GM19240 (cell line): ENCODE results near the gene SPG21.

Source experiments
- DNase-seq: peaks from one replicate; pipeline ENCODE4 v3.0.0; 2011; ENCODE audit warnings: low spot score; ENCODE audit not compliant: insufficient read length

SPG21 gene

DNA sequence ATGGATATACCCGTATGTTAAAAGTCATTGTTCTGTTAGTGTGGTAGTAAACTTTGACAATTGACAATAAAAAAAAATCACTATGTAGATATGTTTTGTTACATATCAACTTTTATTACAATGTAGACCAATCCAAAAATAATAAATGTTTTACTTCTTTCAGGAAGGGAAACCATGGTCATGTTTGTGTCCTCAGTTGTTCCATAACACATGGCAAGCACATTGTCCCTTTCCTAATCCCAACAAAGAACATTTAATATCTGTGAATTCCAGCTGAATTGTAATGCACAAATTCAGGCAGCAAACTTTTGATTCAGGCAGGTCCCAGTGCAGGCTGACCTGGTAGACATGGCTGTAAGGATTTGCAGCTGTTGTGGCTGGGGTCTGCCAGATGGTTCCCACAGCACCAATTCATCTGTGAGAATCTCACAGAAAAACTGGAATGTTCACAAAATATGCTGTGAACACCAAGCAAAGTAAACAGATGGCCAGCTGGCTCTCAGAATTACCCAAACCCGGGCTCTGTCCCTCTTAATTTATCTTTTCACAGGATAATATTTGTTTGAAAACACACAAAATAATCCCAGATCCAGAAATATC is 1.9 kb upstream of the SPG21 start:
- DNase-seq: no peak

DNA sequence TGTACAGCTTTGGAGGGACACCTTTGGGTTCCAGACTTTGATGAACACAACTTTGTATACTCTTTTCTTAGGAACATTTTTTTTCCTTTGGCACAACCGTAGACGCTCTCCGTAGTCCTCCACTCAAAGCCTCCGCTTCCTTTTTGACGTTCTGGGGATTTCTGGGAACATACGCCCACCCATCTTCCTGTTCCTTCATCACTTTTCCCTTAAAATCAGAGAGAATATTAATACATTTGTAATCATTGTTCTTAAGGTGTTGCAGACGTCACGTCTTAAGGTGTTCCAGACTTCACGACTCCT is 405 bp upstream of the SPG21 start:
- no peak for DNase-seq

DNA sequence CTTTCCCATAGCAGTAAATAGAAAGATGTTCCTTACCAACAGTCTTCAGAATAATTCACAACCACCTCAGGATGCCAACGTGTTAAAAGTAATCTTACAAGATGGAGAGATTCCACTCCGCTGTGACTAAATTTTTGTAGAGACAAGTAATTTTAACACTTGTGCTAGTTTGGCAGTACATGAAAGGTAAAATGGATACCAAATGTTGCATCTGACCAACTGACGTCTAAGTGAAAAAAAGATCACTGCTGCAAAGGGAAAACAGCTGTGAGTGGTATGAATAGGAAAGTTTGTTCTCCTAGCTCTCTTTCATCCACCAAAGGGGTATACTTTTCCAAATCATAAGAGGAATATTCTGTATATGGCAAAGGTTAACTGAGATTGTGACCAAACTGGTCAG is 2.6 kb downstream of the SPG21 start:
- no peak for DNase-seq

DNA sequence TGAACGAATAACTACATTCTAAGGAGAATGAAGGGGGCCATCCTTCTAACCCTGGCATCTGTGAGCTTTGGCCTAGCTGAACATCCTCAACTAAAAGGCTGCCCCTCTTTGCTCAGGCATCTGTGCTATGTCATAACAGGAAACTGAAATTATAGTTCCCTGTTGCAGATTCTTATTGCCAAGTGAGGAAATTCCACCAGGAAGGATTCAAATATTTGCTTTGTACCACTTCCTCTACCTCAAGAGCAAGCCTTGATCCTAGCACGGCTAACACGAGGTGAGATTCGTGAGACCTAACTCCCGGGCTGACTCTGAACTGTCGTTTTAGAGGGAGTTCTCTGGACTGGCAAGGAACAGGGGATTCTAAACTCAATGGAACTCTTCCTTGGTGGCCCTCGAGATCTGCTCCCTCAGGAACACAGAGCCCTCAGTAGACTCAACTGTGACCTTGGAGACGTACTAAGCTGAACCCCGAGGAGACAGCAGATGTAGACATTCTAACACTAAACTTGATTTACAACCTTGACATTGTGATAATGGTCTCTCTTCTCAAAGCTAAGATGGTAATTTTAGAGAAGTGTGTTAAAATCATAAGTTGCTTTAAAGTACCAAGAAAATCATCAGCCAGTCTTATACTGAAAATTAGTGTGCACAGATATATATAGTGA is 4.2 kb downstream of the SPG21 start:
- DNase-seq: no peak

DNA sequence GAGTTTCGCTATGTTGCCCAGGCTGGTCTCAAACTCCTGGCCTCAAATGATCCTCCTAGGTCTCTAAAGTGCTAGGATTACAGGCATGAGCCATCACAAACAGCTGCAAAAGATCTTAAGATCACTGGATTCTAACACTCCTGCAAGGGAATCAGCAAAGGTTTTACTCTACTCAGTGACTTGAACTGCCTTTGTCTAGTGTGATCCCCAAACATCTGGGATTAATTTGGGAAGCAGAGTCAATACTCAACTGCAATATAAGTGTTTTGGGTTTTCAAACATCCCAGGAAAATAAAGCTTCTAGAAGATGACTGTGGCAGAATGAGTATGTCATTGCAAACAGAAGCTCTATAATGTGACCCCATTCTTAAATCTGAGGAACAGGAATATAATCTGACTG is 7.2 kb downstream of the SPG21 start:
- no peak for DNase-seq

DNA sequence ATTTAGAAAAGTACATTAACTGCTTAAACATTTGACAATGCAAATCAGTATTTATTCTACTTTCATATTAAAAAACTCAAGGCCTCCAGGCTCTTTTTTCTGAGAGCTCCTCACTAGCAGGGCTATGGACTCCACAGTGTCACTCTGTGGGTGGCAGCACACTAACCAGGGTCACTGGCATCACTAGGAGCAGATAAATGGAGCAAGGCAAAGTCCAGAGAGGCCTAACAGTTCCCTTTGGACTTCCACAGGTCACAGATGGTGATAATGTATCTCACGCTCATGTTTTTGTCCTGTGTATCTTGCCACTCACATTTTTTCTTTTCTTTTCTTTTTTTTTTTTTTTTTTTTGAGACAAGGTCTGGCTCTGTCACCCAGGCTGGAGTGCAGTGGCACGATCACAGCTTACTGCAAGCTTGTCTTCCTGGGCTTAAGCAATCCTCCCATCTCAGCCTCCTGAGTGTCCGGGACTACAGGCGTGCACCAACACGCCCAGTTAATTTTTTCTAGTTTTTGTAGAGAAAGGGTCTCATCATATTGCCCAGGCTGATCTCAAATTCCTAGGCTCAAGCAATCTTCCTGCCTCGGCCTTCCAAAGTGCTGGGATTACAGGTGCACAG is 7.8 kb downstream of the SPG21 start:
- no peak for DNase-seq

DNA sequence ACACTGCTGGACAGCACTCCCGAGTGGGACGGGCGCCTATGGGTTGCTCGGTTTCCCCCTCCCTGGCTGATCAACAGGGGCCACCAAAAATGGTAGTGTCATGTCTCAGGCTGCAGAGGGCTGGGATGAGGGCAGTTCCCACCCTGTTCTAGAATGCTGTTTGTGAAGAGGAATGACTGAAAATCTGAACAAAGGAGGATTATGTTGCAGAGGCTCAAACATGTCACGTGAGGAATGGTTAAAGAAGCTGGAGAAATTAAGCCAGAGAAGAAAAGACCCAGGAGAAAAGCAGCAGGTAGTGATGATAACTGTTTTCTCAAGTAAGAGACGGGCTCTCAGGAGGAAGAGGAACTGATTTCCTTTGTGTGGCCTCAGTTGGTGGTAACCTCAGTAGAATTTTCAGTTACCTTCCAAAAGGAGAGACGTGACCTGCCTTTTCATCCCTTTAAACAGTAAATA is 10.4 kb downstream of the SPG21 start:
- DNase-seq: no peak

DNA sequence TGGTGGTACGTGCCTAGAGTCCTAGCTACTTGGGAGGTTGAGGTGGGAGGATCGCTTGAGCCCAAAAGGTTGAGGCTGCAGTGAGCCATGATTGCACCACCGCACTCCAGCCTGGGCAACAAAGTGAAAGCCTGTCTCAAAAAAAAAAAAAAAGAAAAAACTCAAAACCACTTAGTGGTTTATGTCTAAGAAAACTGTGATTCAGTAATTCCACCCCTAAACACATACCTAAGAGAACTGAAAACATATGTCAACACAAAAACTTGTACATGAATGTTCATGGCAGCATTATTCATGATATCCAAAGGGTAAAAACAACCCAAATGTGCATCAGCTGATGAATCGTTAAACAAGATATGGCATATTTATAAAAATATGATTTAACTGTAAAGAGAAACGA is 14.3 kb downstream of the SPG21 start:
- DNase-seq: no peak

DNA sequence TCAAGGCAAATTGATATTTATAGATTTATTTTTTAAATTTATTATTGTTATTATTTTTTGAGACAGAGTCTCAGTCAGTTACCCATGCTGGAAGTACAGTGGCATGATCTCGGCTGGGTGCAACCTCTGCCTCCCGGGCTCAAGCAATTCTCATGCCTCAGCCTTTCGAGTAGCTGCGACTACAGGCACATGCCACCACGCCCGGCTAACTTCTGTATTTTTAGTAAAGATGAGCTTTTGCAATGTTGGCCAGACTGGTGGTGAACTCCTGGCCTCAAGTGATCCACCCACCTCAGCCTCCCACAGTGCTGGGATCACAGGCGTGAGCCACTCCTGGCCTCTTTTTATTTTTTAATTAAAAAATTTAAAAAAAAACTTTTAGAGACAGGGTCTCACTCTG is 19.0 kb downstream of the SPG21 start:
- DNase-seq: no peak

DNA sequence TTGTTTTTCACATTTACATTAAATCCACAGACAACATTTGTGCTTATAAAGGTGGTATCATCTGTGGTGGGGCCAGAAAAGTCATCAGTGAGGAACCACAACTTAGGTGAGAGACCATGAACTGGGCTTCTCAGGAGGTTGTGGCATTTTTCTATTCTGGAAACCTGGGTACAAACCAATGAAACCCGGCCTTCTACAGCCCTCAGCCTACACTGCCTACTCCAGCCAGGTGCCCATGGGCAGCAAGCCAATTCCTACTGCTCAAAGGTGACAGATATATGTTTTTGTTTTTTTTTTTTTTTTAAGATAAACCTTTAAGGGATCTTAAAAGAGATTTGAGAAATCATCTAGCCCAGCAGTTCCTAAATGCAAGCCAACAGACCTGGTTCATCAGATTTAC is 20.3 kb downstream of the SPG21 start:
- DNase-seq: no peak

DNA sequence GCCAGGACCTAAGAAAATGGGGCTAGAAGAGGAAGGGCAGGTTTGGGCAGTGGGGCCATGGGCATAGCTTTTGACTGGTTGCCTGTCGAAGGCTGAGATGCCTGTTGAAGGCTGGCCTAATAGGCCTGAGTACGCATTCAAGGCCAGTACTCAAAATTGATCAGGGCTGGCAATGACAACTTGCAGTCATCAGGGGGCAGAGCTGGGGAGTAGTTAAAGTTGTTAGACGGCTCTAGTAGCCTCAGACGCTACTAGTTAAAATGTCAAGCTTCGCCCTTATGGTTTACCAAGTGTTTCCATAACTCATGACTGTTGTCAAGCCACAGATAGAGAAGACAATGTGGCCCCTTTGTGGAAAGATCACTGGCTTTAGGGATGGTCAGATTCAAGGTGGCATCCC is 28.7 kb downstream of the SPG21 start:
- no peak for DNase-seq

DNA sequence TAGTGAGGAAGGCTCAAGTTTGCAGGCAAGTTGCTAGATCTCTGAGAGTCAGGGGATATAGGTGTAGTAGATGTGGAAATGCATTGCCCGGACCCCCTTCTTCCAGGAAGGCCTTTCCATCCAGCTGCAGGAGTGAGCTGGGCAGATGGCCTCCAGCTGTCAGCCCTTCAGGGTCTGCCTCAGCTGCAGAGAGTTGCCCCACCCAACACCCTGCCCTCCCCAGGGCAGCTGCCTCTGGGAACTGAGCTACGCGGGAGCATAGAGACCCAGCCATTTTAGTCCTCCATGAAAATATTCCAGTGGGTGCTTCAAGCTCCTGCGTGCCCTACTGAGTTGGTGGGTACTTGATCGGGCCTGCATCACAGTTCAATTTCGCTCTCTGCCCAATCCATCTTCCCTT is 29.6 kb downstream of the SPG21 start:
- DNase-seq: no peak

DNA sequence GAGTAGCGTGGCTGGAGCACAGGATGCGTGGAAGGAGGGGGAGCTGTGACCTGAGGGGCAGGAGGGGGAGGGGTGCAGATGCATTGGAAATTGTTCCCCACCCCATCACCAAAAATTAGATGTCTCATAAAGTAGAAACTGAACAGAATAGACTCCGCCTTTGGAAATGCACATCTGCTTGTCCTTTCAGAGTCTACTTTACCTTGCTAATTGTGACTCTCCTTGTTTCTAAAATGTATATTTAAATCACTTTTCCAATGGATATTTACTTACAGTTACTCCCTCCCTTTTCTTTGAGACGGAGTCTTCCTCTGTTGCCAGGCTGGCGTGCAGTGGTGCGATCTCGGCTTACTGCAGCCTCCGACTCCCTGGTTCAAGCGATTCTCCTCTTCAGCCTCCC is 30.6 kb downstream of the SPG21 start:
- no peak for DNase-seq

DNA sequence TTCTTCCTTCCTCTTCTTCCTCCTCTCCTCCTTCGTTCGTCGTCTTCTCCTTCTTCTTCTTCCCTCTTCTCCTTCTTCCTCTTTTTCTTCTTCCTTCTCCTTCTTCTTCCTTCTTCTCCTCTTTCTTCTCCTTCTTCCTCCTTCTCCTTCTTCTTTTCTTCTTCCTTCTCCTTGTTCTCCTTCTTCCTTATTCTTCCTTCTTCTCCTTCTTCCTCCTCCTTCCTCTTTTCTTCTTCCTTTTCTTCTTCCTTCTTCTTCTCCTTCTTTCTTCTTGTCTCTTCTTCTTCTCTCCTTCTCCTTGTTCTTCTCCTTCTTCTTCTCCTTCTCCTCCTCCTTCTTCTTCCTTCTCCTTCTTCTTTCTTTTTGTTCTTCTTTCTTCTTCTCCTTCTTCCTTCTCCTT is 35.3 kb downstream of the SPG21 start:
- DNase-seq: no peak

DNA sequence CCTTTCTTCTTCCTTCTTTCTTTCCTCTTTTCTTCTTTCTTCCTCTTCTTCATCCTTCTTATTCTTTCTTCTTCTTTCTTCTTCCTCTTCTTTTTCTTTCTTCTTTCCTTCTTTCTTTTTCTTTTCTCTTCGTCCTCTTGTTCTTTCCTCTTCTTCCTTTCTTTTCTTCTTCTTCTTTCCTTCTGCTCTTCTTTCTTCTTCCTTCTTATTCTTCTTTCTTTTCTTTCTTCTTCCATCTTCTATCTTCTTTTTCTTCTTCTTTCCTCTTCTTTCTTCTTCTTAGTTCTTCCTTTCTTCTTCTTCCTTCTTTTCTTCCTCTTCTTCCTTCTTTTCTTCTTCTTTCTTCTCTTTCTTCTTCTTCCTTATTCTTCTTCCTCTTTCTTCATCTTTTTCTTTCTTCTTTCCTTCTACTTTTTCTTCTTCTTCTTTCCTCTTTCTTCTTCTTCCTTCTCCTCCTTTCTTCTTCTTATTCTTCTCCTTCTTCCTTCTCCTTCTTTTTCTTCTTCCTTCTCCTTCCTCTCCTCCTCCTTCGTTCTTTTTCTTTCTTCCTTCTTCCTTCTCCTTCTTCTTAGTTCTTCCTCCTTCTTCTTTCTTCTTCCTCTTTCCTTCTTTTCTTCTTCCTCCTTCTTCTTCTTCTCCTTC is 37.8 kb downstream of the SPG21 start:
- no peak for DNase-seq

DNA sequence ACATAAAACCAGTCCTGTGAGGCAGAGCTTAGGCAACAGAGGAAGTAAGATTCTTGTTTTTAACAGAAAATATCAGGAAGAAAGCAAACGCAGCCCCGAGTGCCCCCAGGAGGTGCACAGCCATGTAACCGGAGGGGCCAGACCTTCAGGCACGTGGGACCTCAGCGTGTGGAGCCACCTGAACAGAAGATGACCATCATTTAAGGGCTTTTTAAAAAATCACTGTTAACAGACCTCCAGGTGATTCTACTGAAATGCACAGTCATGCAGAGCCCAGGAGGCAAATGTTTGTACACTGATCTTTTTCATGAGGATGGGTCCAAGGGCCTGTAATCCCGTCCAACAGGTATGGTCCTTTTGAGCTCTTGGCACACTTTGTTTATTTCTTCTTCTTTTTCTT is 38.8 kb downstream of the SPG21 start:
- DNase-seq: no peak

DNA sequence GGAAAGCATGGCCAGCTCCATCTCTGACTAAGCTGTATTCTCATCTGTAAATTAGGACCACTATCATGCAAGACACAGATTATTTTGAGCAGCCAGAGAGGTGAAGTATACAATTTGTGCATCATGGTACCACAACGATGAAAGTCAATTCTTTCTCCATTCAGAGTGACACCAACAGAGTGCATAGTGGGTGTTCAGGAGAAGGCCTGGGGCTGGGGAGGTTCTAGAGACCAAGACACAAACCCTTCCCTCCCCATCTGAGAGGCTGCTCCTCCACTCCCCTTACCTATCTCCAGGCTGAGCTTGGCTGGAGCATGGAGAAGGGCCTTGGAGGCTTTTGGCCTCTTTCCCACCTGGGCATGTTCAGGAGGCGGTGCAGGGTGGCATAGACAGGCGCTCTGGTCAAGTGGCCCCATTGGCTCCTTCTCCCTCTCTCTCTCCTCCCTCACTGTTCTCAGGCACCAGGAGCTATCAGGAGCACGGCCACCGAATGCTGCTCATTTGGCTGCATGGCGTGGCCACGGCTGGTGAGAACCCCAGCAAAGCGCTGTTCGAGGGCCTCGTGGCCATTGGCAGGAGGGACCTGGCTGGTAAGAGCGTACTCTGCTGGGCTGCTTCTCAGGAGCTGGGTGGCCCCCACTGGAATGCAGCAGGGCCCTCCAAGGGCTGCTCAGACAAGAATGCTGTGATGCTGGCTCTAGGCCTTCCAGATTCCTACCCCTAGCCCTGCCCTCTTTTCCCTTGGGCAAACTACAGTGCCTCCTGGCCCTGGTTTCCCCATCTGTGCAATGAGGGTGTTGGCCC is 40.1 kb downstream of the SPG21 start:
- no peak for DNase-seq

DNA sequence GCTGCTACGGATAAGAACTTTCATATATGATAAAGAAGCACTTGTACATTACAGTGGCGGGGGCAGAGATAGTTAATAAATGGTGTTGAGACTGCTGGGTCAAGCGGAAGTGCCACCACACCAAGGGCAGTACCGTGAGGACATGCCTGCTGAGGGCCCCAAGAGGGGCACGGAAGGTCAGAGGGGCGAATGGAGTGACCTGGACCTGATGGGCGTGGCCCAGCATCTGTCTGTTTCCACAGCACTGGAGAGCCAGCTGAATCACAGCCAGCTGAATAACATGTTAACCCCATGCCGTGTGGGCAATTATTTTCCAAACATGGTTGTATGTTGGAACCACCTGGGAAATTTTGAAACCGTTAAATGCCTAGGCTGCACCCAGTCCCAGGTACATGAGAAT is 40.8 kb downstream of the SPG21 start:
- no peak for DNase-seq

DNA sequence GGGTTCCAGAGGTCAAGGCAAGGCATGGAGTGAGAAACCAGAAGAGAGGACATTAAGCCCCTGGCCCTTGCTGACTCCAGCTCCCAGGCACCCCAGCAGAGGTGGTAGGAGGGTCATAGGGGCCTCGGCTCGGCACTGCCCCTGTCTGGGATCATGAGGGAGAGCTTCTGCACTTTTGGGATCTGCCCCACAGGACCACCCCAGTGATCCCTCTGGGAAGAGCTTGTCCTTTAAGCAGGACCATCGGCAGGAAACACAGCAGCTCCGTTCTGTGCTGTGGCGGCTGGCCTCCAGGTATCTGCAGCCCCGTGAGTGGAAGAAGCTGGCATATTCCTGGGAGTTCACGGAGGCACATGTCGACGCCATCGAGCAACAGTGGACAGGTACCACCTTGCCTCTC is 42.5 kb downstream of the SPG21 start:
- no peak for DNase-seq

DNA sequence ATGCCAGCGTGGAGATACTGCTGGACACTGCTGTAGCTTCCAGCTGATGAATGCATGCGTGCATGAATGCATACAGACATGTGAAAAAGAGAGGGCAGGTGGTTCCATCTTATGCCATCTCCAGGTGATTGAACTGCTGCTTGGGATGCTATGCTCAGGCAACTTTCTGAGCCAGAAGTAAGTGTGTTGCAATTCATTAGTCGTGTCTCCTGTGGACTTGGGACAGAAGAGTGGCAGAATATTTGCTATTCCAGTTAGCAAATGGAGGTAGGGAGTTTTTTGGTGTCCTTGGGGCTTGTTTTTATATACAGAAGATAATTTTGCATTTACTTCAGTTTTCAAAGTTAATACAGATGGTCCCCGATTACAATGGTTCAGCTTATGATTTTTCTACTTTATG is 44.8 kb downstream of the SPG21 start:
- no peak for DNase-seq

DNA sequence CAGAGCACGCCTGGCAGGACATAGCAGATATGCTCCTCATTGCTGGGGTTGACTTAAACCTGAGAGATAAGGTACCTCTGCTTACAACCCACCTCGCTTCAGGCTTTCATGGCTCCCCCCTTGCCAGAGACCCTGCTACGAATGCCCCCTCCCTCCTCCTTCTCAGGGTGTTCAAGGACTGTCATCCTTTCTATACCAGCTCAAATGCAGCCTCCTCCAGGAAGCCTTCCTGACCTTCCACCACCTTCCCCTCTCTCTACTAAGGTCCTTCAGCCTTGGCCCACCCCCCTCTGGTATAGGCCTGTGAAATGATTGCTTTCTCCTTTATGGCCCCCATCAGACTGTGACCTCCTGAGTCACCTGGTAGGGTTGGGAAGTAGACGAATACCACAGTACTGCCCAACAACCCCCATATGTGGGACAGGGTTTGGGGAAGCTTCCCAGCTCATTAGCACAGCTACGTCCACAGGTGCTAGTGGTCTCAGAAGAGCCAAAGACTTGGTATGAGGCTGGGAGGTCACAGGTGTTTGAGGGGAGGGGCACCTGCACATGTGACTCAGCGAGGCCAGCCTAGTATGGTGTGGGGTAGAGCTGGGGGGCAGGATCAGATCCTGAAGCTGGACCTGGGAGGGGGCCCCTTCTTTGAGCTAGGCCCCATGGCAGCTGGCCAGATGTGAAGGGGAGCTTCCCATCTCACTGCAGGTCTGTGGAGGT is 46.0 kb downstream of the SPG21 start:
- DNase-seq: no peak
